ENCODE data around the gene GLA. TPM values are rescaled to one million over a fixed set of nuclear protein-coding genes. Genes with fewer than 3 reads are reported as not detected.

GLA gene
- polyA plus RNA-seq (ENCODE audit: insufficient read length in 4 of 4) = 10 to 100 TPM; 29.8 to 38.8 (median 31.8) TPM

- DNase-seq (ENCODE audit: low read depth in 4 of 4, low spot score in 2 of 4) = peak; percentile 88 to 96 (median 91)
Observed at GRCh38 chrX:101407748-101408531, at the start of gene GLA, which contains the start of gene HNRNPH2. TSS of gene GLA (minus strand) at chrX:101407925. CDS start at chrX:101407903, 22 bp downstream. TSS of gene HNRNPH2 (plus strand) at chrX:101408222. CDS start at chrX:101411989, 3,767 bp downstream.

- no peak for DNase-seq (ENCODE audit: low read depth in 4 of 4, low spot score in 2 of 4)
Observed at GRCh38 chrX:101452056-101452455, 44.3 kb upstream of the GLA start.

GRCh38 chrX:101450961-101451360, 43.2 kb upstream of the GLA start:
- DNase-seq (ENCODE audit: low read depth in 4 of 4, low spot score in 2 of 4) = no peak

- no peak for DNase-seq (ENCODE audit: low read depth in 4 of 4, low spot score in 2 of 4)
Observed at GRCh38 chrX:101450085-101450484, 42.4 kb upstream of the GLA start.

- DNase-seq (ENCODE audit: low read depth in 4 of 4, low spot score in 2 of 4) = no peak
Observed at GRCh38 chrX:101449279-101449678, 41.6 kb upstream of the GLA start.

GRCh38 chrX:101442085-101442484, 34.4 kb upstream of the GLA start:
- DNase-seq (ENCODE audit: low read depth in 4 of 4, low spot score in 2 of 4) = no peak

GRCh38 chrX:101430457-101431078, 22.8 kb upstream of the GLA start:
- DNase-seq (ENCODE audit: low read depth in 4 of 4, low spot score in 2 of 4) = no peak

- DNase-seq (ENCODE audit: low read depth in 4 of 4, low spot score in 2 of 4) = no peak
Observed at GRCh38 chrX:101429934-101430333, 22.2 kb upstream of the GLA start.

GRCh38 chrX:101427954-101428353, 20.2 kb upstream of the GLA start:
- DNase-seq (ENCODE audit: low read depth in 4 of 4, low spot score in 2 of 4) = no peak

- DNase-seq (ENCODE audit: low read depth in 4 of 4, low spot score in 2 of 4) = no peak
Observed at GRCh38 chrX:101419489-101419888, 11.8 kb upstream of the GLA start.

- DNase-seq (ENCODE audit: low read depth in 4 of 4, low spot score in 2 of 4) = peak in 1 of 4 donors; percentile 20
Observed at GRCh38 chrX:101417981-101418841, 10.5 kb upstream of the GLA start.

- DNase-seq (ENCODE audit: low read depth in 4 of 4, low spot score in 2 of 4) = no peak
Observed at GRCh38 chrX:101417190-101417589, 9.5 kb upstream of the GLA start.

GRCh38 chrX:101416691-101417090, 9.0 kb upstream of the GLA start:
- DNase-seq (ENCODE audit: low read depth in 4 of 4, low spot score in 2 of 4) = no peak

- no peak for DNase-seq (ENCODE audit: low read depth in 4 of 4, low spot score in 2 of 4)
Observed at GRCh38 chrX:101415180-101416145, 7.7 kb upstream of the GLA start.

GRCh38 chrX:101411984-101412383, 4.3 kb upstream of the GLA start:
- DNase-seq (ENCODE audit: low read depth in 4 of 4, low spot score in 2 of 4) = no peak

- no peak for DNase-seq (ENCODE audit: low read depth in 4 of 4, low spot score in 2 of 4)
Observed at GRCh38 chrX:101410461-101410860, 2.7 kb upstream of the GLA start.

- no peak for DNase-seq (ENCODE audit: low read depth in 4 of 4, low spot score in 2 of 4)
Observed at GRCh38 chrX:101409043-101409442, 1.3 kb upstream of the GLA start.

- no peak for DNase-seq (ENCODE audit: low read depth in 4 of 4, low spot score in 2 of 4)
Observed at GRCh38 chrX:101408532-101408841, 762 bp upstream of the GLA start.

GRCh38 chrX:101407167-101407747, 468 bp downstream of the GLA start:
- DNase-seq (ENCODE audit: low read depth in 4 of 4, low spot score in 2 of 4) = no peak

- no peak for DNase-seq (ENCODE audit: low read depth in 4 of 4, low spot score in 2 of 4)
Observed at GRCh38 chrX:101399825-101400224, 7.9 kb downstream of the GLA start.
